HG03432 (cell line): ENCODE measurements around the gene CSPG4.
"Not testable (repeated sequence)": the region's sequence is repeated elsewhere in the genome, so short reads cannot be mapped to it uniquely, and the experiment has no call there.

ENCODE experiments used
- ATAC-seq: cut with Tn5 transposase; IDR thresholded peaks from one replicate; pipeline ENCODE4 v1.9.1; 2021; ENCODE audit warnings: mild to moderate bottlenecking, moderate library complexity; ENCODE audit not compliant: unreplicated experiment

CSPG4 gene

DNA sequence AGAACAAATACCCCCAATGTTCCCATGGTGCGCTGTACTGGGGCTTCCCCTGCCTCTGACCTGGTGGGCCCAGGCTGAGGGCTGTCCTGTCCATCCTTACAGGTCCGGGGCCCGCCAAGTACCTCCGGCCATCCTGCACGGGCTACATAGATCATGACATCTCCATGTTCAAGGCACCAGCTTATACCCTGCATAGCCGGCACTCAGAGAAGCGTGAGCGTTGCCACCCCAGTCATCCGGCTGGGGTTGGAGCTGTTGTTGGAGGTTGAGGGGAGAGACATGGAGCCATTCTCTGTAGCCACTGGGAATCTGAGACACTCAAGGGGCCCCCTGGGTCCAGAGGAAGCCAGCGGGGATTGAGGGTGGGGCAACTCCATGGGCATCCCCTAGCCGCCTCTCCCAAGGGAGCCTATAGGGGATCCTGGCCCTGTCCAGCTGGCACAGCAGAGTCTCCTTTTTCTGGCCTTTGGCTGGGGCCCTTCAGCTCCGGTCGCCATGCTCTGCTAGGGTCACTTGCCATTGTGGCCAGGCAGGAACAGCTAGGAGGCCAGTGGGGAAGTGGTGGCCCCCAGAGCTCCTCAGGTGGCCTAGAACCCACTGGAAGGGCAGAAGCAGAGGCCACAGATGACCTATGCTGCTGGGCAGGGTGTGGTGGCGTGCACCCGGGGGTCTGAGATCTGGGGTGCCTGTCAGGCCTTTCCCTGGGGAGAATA, 12.5 kb upstream of the CSPG4 start:
- no peak for ATAC-seq

DNA sequence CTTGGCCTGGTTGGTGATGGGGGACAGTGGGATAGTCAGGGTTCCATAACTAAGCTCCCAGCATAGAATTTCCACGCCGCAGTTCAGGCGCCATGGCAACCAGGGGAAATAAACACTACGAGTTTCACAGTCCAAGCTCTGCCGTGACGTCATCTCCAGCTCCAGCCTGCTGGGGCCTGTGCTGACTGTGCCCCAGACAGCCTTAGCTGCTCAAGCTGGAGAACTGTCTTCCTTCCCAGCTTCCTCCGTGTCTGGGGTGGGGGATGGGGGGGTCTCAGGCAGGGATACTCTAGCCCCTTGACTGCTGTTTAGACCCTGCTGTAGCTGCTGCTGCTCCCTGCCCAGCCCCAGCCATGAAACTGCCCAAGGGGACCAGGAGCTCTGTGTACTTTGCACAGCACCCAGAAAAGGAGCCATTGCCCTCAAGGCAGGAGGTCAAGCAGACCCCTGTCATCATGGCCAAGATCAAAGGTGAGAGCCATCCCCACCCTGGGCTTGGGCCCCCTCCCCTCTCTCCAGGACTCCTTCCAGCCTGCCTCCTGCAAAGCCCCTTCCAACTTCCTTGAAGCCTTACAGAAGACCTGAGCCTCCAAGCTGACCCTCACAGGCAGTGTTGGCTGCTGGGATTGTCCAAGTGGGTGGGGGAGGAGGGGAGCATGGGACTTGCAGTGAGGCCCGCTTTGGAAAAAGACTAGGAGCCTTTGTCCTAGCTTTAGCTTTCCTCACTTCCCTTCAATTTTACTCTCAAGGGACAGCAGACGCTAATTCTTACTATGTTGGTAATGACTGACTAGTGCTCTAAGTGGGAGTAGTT, 11.4 kb upstream of the CSPG4 start:
- ATAC-seq, result peak; percentile 60

DNA sequence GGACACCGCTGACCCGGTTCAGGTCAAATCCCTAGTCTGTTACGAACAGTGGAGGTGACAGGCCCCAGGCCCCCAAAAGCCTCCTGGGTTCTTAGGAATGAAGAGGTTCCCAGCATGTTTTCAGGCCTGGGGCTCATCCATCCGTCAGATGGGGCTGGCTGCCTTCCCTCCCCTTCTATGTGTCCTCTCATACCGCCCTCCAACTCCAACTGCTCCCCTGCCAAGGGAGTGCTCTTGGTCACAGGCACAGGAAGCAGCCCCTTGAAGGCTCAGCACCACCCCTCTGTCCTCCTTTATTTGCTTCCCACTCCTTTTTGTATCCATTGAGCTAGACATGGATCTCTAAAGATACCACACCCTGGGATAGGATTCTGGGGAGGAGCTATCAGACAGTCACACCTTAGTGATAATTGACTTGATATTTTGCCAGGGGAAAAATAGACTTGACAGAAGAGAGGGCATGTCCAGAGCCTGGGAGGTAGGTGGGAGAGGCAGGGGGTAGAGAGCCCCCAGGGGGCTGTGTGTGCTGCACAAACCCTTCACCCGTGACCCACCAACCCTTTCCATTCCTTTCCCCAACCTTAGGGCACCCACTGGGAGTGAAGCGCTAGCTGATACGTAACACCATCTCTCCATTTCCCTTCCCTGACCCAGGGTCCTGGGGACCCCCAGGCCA, 10.7 kb upstream of the CSPG4 start:
- no peak for ATAC-seq

DNA sequence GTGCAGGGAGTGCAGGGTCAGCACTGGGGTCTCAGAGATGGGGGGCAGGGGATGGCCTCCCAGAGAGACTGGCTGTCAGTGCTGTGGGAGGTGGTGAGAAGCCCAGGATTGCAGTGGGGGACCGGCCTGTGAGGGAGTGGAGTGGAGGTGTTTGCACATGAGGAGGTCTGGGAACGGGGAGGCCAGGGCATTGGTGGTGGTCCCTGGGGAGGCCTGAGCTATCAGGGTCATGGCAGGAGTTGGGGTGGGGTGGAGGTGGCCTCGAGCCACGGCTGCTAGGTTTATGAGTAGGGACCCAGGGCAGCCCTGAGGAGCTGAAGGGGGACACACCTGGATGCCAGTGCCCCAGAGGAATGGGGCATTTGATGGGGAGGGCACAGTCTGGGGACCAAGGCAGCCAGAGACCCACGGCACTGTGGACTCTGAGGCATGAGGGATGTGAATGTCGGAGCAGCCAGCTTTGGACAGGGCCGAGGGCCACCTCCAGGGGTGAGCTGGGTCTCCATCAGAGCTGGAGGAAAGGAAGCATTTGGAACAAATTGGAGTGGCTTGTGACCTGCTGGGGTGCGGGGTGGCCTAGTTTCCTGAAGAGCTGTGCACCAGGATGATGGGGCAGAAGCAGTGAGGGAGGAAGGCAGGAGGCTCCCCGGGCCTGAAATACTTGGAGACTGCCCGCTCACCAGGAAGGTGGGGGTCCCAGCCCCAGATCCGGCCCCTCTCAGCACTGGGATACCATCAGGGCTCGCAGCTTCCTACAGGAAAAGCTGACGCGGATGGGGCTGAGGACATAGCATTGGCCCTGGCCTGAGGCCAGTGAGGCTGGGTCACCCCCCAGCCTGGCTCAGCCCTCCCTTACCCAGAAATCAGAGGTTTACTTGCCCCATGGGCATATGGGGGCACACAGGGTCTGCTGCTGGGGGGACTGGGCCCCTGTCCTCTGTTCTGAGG, 9.5 kb upstream of the CSPG4 start:
- ATAC-seq, result no peak

DNA sequence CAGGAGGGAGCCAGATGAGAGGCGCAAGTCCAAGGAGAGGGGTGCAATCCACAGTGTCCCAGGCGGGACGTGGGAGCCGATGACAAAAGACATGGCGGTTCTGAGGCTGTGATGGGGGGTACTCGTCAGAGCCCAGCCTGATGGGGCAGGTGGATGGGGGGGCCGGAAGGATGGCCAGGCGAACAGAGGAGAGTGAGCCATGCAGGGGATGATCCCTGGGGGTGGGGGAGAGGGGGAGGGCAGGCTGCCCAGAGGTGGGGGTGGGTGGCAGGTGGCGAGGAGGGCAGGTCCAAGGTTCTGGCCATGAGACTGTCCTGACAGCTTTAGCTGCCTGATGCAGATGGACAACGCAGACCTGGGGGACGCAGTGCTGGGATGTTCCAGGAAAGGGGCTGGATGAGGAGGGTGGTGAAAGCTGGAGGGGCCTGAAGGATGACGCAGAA, 8.9 kb upstream of the CSPG4 start:
- no peak for ATAC-seq

DNA sequence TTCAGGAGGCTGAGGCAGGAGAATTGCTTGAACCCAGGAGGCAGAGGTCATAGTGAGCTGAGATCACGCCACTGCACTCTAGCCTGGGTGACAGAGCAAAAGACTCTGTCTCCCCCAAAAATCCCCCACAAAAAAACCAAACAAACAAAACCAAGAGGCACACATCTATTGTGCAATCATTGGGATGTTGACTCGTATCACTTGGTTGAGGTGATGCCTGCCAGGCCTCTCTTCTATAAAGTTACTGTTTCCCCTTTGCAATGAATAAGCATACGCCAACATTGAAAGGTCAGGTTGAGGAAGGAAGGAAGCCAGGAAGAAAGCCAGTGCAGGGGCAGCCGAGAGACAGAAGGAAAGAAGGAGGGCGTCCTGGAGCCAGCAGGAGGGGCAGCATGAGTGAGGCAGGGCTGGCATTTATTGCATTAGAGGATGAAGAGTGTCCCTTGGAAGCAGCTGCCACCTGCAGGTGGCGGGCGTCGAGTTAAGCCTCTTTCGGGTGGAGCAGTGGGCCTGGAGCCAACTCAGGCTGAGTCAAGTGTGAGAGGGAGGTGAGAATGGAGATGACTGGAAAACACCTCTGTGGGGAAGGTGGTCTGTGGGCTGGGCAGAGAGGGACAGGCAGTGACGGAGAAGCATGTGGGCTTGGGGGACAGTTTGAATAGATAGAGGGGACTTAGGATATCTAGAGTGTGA, 8.3 kb upstream of the CSPG4 start:
- no peak for ATAC-seq

DNA sequence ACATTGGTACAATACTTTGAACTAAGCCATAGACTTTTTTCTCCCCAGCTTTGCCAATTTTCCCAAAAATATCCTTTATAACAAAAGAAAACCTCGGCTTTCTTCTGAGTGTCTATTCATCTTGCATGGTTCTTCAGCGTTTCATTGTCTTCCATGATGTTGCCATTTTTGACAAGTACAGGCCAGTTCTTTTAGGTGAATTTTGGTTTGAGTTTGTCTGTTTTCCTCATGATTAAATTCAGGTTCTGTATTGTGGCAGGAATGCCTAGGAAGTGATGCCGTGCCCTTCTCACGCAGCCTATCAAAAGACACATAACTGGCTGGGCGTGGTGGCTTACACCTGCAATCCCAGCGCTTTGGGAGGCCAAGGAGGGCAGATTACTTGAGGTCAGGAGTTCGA, 7.6 kb upstream of the CSPG4 start:
- no peak for ATAC-seq

DNA sequence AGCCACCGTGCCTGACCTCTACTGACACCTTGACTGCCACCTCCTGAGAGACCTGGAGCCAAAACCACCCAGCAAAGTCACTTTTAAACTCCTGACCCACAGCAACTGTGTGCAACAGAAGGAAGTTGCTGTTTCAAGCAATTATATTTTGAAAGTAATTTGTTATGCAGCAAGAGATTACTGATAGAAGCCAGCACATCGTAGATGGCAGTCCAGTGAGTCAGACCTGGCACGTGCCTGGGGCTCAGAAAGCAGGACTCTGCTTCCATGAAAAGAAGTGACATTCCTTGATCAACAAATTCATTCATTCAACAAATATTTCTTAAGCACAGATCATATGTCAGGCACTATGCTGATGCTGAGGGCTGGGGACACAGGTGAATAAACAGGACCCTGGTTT, 5.7 kb upstream of the CSPG4 start:
- ATAC-seq, result no peak

DNA sequence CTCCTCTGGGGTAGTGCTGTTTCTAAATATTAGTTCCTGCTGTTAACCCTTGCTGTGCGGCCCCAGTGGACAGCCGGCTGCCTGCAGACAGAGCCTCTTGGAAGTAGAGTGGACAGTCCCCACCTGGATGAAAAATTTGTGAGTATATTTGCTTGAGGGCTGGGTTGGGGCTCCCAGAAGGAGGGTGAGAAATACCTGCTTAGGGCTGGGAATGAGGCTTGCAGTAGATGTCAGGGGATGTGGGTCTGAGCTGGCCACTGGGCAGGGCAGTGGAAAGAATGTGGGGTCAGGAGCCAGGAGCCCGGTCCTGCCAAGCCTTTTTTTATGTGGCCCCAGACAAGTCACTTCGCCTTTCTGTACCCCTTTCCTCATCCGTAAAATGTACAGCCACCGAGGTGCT, 4.4 kb upstream of the CSPG4 start:
- not testable (repeated sequence) for ATAC-seq

DNA sequence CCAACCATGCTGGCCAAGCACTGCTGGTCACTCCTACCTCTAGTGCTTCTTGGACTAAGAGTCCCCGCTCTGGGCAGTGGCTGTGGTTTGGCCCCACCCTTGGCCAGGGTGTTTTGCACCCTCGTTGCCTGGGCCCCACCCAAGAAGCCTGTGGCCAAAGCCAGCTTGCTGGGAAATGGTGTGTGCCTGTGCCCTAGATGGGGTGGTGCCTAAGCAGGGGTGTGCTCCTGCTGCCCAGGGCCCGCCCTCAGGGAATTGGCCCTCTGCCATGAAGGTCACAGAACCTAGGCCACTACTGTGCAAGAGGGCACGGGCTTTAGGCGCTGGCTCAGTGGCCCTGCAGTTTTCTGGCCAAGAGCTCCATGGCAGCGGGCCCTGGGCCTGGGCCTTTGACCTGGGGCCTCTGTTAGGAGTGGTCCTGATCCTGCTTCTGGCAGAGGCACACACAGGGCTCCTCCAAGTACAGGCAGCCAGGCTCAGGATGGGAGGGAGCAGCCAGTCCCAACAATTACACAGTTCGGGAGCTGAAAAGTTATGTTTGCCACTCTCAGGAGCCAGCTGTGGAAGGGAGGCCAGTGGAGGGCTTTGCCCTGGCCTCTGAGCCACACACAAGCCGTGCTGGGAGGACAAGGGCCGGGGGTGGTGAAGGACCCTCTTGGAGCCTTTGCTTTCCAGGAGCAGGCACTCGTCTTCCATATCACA, 3.8 kb upstream of the CSPG4 start:
- ATAC-seq, result not testable (repeated sequence)

DNA sequence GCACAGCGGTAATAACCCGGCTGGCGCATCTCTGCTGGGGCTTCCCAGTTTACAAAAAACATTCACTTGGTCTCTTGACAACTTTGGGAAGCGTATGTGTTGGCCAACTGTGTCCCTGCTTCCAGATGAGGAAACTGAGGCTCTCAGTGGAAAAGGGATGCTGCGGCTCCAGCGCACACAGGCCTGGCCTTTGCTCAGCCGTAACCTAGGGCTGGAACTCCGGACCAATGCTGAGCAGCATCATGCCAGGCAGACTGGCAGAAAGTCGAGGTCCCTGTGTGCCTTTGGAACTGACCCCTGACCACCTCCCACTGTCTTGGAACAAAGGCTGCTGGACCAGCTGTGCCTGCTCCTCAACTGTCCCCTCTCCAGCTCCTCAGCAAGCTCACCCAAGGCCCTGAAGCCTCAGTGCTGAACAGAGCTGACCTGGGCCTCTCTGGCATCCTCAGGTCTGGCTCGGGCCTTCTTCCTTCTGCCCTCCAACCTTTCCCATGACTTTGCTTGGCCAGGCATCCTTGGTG, 2.7 kb upstream of the CSPG4 start:
- ATAC-seq, result not testable (repeated sequence)

DNA sequence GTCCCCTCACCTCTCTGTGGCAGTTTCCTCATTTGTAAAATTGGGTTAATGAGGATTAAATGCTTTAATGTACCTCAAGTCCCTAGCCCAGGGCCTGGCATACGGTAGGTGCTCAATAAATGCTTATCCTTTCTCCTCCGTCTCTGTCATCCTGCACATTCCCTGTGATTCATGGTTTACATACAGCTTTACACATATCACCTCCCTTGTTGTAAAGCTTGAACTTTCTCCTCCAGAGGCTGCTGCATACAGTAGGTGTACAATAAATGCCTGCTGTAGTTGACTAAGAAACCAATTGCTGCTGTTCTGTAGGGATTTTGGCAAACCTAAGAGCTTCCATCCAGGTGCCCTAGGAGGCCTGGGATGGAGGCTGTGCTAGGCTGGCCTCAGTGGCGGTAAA, 1.5 kb upstream of the CSPG4 start:
- no peak for ATAC-seq

DNA sequence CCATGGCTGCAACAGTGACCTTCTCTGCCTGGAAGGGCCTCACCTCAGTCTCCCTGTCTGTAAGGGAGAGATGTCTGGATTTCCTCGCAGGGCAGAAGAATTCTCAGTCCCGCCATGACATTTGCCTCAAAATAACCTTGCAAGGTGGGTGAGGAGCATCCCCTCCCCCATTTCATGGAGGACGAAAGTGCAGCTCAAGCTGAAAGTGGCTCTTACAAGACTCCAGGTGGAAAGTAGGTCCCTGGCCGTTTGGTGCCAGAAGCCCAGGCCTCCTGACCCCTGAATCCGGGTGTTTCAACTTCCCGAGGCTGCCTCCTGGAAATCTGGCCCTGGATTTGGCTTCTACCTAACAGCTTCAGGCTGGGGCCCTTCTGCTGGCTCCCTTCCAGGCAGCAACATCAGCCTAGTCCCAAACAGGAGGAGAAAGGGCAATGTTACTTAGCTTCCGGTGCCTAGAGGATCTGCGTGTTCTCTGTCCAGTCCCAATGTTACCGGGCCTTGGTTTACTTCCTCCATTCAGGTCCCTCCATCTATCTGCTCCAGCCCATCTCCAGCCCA, 769 bp upstream of the CSPG4 start:
- ATAC-seq, result no peak

DNA sequence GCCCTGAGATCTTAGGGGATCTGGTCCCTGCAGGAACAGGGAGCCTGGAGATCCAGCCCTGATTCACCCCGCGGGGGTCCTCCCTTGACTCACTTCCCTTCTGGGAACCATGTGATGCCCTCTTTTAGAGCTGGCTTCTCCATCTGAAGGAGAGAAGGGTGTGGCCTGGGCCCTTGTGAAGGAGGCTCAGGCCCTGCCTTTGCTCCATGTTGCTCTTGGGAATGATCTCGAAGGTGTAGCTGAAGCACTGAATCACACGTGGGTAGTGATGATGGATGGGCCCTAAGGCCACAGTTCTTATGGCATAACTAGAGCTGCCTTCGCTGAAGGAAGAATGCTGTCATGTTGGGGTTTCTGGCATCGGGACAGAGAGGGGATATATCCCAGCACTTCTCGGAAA, 1.2 kb downstream of the CSPG4 start:
- not testable (repeated sequence) for ATAC-seq

DNA sequence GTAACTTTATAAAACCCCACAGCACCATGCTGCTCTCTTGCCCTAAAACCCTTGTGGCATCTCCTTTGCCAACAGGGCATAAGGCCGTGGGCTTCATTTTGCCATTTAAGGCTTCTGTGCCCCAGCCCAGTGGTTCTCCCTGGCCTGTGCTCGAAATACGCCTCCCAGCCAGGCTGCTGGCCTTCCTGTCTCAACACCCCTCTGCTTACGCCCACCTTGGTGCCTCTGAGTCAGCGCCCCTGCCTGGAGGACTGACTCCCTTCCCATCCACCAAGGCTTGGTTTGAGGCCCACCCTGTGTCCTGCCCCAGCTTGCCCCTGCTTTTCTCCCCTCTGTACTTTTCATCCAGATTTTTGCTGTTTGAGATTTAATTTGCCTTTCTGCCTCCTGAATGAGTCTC, 1.8 kb downstream of the CSPG4 start:
- ATAC-seq, result not testable (repeated sequence)

DNA sequence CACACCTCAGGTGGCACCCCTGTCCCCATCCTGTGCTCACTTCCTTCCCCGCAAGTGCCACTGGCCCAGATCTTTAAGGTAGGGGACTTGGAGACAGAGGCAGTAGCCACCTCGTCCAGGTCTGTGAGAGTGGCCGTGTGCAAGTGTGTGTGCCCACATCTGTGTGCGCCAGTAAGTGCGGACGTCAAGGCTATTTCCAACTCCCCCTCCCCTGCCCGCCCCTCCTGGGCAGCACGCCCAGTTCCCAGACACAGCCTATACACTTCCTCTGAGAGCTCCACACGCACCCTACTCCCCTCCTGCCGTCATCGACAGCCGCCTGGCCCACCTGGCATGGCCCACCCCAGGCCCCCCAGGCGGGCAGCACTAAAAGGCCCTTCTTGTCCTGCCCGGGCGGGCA, 3.2 kb downstream of the CSPG4 start:
- ATAC-seq, result not testable (repeated sequence)

DNA sequence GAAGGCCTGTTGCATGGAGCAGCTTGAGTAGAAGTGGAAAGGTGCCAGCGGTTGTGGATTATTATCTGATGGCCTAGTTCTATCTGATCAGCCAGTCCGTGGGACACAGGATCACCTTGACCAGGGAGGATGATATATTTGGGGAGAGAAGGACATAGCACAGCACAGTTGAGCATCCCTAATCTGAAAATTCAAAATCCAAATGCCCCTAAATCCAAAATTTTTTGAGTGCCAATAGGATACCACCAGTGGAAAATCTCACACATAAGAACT, 6.0 kb downstream of the CSPG4 start:
- no peak for ATAC-seq

DNA sequence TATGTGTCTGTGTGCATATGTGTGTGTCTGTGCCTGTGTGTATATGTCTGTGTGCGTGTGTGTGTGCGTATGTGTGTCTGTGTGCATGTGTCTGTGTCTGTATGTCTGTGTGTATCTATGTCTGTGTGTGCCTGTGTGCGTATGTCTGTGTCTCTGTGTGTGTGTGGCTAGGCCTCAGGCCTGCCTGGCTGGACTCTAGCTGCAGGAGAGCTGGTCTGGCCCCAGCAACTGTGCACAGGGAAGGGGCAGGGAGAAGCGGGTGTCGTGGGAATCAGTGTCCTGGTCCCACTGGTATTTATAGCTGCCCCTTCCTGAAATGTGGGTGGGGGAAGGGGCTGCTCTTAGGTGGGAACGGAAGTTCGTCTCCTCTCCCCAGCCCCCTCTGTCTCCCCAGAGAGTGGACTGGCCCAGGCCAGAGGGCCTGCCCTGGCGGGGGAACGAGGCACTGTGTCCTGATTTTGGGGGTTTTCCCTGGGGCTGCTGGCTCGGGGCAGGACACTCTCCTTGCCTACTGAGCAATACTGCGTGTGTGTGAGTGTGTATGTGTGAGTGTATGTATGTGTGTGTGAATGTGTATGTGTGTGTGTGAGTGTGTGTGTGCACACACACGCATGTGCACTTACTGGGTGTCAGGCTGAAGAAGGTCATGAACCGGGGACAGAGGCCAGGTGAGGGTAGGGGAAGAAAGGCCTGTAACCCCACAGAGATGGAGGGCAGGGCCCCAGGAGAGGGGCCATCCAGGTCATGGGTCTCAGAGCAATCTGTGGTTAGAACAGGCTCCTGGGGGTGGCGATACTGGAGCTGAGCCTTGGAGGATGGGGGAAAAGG, 6.6 kb downstream of the CSPG4 start:
- no peak for ATAC-seq
